Stimulated activated CD8-positive, alpha-beta memory T cell treated with anti-CD3 and anti-CD28 coated beads, Interleukin-4, amount 100 ng/mL, for 1 hour (primary cell): ENCODE results near the gene EVC2.
"Not testable (repeated sequence)": the region's sequence is repeated elsewhere in the genome, so short reads cannot be mapped to it uniquely, and the experiment has no call there.

Source experiments
- DNase-seq, 2 donors: peaks; one replicate each; pipeline ENCODE4 v3.0.0-alpha.2; 2020; ENCODE audit warnings: low read depth in 2 of 2, low spot score in 1 of 2

EVC2 gene

DNA sequence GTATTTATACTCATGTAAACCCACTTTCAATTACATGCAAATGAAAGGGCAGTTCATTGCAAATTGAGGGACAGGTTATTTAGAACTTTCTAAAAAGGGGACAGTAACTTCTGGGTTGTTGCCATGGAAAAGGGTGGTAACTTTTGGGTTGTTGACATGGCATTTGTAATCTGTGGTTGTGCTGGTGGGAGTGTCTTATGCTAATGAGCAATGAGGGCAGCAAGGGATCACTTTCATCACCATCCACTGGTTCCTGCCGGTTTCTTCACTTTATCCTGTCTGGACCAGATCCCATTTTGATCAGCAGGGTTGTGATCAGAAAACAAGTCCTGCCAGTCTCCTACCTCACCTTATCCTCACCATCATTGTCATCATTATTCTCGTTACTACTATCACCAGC lies 34.6 kb upstream of the EVC2 start:
- no peak for DNase-seq

DNA sequence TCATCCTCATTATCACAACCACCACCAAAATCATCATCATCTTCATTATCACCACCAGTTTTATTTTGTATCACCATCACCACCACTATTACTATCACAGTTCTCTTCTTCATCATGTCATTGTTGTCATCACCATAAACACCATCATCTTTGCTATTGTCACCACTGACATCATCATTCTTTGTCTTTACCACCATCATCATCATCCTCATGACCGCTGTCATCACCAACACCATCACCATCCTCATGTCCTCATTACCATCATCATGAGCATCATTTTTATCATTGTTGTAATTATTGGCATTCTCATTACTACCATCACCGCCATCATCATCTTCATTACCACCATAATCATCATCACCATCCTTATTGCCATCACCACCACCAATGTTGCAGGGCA lies 34.0 kb upstream of the EVC2 start:
- no peak for DNase-seq

DNA sequence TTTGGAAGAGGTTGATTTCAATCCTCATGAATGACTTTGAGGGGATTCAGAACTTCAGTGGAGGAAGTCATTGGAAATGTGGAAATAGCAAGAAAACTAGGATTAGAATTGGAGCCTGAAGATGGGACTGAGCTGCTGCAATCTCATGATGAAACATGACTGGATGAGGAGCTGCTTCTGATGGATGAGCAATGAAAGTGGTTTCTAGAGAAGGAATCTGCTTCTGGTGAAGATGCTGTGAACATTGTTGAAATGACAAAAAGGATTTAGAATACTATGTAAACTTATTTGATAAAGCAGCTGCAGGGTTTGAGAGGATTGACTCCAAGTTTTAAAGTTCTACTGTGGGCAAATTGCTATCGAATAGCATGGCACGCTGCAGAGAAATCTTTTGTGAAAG lies 29.7 kb upstream of the EVC2 start:
- no peak for DNase-seq

DNA sequence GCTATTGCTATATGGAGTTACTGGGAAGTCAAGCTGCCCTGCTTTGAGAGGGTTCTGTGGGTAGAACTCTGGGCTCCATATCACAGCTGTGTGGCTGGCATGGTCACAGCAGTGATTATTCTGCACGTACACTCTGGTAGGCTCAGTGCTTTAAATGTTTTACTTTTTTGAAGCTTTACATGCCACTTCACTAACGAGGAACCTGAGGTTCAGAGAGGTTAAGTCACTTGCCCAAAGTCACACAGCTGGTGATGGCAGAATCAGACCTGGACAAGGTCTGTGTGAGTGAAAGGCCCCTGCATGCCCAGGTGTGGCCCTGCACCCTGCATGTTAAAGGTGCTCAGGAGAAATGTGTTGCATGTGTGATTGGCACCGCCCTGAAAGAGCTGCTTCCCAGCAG lies 27.1 kb upstream of the EVC2 start:
- no peak for DNase-seq

DNA sequence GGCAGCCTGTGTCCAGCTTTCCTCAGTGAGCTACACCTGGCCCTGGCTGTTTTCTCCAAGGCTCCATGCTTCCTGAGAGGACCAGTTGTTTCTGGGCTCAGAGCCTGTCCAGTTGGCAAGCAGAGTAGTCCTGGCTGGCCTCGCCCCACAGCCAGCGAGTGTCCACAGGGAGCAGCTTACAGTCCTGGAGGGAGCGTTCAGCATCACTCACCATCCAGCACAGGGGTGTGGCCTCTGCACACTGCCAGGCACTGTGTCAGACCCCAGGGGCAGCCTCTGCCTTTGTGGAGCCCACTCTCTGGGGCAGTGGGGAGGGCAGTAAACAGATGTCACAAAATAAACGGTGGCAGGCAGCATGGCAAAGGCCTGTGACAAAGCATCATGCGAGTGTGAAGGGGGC lies 26.5 kb upstream of the EVC2 start:
- no peak for DNase-seq

DNA sequence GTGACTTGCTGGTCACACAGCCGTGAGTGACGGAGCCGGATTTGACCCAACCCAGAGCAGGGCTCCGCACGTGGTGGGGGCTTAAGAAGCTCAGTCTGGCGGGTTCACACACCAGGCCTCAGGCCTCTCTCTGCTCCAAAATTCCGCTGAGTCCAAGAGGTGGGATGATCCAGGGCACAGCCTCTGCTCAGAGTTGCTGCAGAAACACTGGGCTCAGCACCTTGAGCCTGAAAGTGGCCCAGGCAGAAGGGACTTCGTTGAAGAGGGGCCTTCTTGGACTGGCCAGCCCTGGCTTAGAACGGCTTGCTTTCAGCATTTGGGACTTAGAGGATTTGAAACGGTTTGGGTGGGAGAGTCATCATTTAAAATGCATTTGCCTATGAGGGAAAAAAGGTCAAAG lies 23.8 kb upstream of the EVC2 start:
- DNase-seq, result no peak

DNA sequence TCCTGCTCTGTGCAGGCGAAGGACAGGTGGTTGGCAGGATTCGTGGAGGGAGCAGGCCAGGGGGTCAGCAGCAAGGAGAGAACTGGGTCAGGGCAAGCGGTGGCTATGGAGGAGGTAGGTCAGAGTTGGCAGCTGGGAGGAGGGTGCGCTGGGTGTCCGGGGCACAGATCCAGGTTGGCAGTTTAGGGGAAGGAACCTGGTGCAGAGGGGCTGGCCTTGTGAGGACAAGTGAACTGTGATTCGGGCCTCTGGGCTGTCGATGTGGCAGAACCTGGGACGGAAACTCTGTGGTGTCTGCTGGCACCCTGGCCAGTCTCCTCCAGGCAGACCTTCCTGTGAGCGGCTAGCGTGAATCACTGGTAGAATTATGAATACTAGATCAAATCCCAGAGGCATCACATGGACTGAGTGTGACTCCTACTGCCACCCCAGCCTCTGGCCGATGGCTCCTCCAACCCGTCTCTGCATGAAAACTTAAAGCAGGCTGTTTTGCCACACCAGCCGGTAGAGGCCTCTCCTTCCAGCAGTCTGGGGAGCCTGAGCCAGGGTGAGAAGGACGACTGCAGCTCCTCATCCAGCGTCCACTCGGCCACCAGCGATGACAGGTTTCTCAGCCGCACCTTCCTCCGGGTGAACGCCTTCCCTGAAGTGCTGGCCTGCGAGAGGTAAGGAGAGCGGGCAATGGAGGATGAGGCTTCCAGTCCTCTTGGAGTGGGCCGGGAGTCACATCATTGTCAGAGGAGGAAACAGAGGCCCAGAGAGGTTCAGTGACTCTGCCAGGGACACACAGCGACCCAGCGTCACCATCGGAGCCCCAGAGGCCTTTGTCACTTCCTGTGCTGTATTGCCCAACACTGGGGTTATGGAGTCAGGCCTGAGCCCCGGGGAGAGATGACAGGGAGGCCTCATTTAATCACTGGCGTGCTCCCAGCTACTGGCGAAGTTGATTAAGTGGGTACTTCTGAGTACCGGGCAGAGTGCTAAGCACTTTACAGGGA lies 22.9 kb upstream of the EVC2 start:
- DNase-seq, result no peak

DNA sequence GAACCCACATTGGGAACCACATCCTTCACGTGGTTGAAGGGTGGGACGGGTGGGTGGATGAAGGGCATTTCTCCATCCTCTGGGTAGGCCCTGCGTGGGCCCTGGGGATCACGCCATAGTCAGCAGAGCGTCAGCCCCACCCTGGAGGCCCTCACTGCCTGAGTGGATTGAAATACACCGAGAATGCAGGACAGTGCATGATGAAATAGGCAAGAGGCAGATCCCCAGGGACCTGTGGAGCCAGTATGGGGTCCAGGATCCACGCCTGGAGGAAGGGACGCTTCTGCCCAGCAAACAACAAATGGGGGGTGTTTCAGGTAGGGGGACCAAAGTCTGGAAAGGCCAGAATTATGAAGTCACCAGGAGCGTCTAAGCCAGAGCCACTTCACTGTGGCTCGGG lies 22.1 kb upstream of the EVC2 start:
- no peak for DNase-seq

DNA sequence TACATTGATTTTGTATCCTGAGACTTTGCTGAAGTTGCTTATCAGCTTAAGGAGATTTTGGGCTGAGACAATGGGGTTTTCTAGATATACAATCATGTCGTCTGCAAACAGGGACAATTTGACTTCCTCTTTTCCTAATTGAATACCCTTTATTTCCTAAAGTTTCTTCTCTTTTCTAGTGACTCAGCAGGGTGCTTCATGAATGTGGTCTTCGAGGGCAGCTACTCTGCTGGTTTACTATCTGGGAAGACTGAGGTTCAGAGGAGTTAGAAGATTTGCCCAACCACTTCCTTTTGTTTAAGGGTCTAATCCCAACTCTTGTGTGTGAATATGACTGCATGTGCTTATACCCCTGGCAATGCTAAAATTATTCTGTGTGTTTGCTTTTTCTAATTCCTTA lies 20.1 kb upstream of the EVC2 start:
- DNase-seq, result not testable (repeated sequence)

DNA sequence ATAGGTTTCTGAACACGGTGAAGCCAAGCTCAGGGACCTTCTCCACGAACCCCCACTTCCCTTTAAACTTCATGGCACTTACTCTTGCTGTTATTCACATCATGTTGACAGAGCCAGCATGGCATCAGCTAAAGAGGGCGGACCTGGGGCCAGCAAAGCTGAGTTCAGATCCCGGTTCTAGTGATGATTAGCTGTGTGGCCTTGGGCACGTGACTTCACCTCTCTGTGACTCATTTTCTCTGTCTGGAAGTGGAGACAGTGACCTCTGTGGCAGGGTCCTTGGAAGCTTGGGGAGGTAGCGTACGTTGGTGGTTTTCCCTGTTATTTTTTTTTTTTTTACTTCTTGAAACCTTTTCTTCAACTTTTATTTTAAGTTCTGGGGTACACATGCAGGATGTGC lies 16.0 kb upstream of the EVC2 start:
- no peak for DNase-seq

DNA sequence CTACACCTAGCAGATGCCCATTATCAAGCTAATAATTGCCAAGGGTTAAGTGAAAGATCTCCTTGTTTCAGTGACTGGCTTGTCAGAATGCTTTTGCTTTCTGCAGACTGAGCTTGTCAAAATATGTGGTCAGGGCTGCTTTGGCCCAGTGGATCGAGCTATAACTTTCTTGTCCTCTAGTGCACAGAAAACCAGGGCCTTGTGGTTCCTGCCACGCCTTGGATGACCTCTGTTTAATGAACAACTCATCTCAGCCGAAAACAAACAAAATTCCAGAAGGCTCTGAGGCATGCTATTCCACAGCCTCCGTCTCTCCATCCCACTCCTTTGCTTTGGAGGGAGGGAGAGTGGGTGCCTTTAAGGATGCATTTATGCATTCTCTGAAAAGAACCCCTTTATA lies 14.0 kb upstream of the EVC2 start:
- no peak for DNase-seq

DNA sequence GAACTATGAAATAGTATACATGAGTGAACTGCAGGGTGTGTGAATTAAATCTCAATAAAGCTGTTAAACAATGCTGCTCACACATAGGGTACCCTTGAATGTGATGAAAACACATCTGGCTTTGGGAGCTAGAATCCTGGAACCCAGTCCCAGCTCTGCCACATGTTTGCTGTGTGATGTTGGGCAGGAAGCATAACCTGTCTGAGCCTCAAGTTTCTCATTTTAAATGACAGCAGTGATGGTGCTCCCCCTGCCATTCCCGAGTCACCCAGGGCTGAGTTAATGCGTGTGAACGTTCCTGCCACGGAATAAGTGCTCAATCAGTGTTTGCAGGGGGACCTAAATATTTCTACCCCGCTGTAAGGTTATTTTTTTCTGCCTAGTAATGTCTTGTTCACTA lies 13.6 kb upstream of the EVC2 start:
- DNase-seq, result no peak

DNA sequence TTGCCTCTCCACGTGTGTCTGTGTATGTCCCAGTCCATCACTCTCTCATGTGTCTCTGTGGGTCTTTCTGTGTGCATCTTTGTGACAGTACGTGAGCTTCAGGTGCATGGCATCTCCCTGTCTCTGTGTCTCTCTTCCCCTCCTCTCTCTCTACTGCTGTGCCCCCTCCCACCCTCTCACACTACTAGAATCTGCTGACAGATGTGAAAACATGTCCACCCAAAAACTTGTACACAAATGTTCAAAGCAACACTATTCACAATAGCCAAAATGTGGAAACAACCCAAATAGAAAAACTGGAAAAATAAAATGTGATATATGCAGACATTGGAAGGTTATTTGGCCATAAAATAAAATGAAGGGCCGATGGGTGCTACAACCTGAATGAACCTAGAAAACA lies 12.6 kb upstream of the EVC2 start:
- DNase-seq, result no peak

DNA sequence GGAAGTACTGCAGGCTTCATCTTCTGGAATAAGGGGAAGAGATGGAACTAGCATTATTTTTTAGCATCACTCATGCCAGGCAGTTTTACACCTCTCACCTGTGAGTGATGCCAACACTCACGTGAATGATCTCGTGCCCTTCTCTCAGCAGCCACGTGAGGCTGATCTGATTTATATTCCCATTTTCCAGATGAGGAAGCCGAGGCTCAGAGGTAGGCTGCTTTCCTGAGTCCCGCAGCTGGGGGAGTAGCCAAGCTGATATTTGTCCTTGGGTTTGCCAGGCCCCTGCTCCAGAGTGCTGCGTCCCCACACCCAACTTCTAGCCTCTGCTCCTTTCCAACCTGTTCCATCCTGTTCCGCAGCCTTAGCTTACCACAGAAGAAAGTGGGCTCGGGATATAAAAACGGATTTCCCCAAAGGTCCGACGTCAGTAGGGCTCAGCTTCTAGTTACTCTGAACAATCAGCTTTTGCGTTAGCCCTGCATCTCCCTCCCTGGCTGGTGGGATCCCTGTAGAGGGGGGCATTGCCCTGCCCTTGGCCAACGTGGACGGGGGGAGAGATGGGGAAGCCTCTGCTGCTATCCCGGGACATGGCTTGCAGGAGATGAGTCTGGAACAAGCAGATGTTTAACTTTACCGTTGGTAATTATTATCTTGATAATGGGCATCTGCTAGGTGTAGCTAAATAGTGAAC lies 11.9 kb upstream of the EVC2 start:
- no peak for DNase-seq

DNA sequence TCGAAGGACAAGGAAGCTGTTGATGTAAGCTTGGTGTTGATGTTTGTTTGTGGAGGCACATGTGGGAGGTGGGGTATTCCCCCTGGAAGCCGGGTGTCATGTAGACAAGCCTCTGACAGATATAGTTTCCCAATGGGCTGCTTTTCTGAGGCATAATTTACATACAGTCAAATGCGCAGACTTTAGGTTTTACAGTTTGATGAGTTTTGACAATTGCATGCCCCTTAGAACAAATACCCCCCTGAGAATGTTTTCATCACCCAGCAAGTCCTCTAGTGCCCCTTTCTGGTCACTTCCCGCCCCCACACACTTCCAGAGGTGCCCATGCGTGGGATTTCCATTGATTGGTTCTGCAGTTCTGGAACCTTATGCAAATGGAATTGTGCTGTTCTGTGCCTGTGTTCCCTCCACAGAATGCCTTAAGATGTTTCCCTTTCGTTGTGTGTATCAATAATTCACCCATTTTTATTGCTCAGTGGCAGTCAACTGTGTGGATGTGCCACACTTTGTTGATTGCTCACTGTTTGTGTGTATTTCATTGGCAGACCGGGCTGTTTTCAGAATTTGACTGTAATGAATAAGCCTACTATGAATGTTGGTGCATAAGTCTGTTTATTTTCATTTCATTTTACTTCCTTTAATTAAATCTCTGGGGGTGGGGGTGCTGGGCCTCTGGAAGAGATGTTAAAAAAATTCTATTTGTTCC lies 11.1 kb upstream of the EVC2 start:
- DNase-seq, result no peak

DNA sequence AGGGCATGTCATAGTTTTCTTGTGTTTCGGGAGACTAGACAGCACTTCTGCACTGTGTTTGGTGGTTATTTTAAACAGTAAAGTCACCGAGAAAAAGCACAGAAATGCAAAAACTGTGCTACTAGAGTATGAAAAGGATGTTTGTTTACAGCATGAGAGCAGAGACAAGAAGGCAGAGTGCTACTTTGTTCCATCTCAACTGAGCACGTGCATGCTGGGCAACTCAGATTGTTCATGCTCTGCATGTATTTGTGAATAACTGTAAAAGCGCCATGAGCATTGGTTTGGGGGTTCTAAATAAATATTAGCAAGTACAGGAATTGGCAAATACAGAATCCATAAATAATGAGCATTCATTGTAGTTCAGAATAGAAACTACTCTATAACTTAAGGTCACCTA lies 10.1 kb upstream of the EVC2 start:
- no peak for DNase-seq

DNA sequence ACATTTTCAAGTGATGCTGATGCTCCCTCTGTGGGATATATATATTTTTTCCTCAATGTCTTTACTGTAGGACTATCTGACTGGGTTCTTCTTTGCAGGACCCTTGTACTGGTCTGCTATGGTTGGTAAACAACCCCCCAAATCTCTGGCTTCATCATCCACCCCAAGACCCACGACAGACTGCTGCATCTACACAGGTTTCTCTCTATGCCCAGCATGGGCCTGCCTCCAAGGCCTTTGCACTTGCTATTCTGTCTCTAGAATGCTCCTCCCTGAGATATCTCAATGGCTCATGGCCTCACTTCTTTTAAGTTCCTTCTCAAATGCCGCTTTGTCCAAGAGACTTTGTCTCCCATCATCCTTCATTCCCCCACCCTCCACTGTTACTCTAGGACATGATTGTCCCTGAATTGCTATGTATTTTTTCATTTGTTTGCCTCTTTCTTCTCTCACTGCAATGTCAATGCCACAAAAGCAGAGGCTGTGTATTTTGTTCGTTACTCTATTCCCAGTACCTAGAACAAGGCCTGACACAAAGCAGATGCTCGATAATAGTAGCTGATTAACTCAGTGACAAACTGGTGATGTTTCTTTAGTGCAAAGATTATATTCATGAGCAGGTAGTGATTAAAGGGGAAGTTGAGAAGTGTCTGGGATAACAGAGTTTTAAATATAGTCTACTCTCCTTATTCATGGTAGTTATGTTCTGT lies 9.2 kb upstream of the EVC2 start:
- DNase-seq, result no peak

DNA sequence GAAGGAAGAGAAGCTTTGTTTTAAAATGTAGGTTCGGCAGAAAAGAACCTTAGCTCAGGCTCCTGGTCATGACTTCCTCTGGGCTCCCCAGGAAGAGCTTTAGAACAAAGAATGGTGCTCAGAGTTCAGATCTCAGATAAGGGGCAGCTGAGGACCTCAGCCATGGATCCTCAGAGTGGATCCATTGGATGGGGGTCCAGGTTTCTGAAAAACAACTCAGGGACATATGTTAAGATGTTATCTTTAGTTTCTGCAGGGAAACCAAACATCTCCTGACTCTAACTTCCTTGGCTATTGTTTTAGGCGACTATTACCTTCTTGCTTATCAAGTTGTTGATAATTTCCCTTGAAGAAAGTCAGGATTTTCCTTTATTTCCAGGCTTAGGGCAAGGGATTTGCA lies 8.0 kb upstream of the EVC2 start:
- DNase-seq, result no peak

DNA sequence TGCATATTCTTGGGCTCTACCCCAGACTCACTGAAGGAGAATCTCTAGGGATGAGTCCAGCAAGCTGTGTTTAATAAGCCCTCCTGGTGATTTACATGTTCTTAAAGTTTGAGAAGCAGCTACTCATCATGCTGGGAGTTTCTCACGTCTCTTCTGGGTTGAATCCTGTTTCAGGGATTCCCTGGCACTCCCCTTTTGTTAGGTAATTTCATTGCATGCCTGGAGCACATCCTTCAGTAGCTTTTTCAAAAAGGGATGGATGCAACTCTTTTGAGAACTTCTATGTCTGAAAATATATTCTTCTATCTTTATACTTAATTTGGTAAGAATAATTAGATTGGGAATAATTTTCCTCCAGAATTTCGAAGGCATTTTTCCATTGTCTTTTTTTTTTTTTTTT lies 7.0 kb upstream of the EVC2 start:
- DNase-seq, result no peak

DNA sequence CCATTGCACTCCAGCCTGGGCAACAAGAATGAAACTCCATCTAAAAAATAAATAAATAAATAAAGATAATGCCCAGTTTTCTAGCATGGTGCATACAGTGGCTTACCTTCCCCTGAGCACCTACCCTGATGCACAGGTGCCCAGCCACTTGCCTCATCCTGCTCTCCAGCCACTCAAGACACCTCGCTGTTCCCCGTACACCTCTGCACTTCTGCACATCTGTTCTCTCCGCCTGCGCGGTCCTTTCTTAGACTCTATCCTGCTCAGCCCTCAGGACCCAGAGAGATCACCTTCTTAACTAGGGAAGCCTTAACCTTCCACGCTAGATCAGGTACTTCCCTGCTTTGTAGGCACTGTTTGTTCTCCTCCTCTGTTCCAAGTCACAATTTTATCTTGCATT lies 5.5 kb upstream of the EVC2 start:
- DNase-seq, result no peak

DNA sequence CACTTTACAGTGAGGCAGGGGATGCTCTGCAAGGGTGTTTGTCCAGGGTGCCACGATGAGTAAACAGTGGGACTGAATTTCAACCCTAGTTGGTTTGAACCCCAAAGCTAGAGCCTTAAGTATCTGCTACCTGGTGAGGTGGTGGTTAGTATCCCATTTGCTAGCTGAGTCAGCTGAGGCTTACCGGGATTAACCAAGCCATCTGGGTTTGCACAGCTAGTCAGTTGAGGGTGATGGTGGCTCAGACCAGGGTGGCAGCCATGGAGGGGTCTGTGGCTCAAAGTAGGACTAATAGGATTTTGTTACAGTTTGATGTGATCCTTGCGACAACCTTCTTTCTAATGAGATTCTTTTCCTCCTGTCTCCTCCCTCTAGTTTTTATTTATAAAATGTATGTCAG lies 4.6 kb upstream of the EVC2 start:
- DNase-seq, result no peak
